Mesenchymal stem cell (in vitro differentiated cells and primary cell): ENCODE measurements around the gene RNF32.
"Not testable (repeated sequence)": the region's sequence is repeated elsewhere in the genome, so short reads cannot be mapped to it uniquely, and the experiment has no call there.

ENCODE experiments used
- DNase-seq: peaks from one replicate; pipeline ENCODE4 v3.0.0-alpha.2; 2013
- H2AFZ ChIP-seq: one replicate; pipeline ENCODE4 v1.6.1; 2013; ENCODE audit warnings: low read depth, mild to moderate bottlenecking, control low read depth, inconsistent platforms, low read length, moderate library complexity
- H2AK5ac ChIP-seq: 2 replicates; pipeline ENCODE4 v1.6.1; 2013; ENCODE audit warnings: low read length, moderate library complexity, mild to moderate bottlenecking, inconsistent platforms; ENCODE audit not compliant: severe bottlenecking
- H2BK120ac ChIP-seq: one replicate; pipeline ENCODE4 v1.6.1; 2013; ENCODE audit warnings: low read depth, mild to moderate bottlenecking, inconsistent platforms, low read length, moderate library complexity
- H2BK12ac ChIP-seq, 2 experiments: one replicate each; pipeline ENCODE4 v1.6.1; 2013; ENCODE audit warnings: inconsistent platforms in 2 of 2, low read length in 2 of 2, mild to moderate bottlenecking in 2 of 2, moderate library complexity in 2 of 2, control low read depth in 1 of 2
- H2BK15ac ChIP-seq: one replicate; pipeline ENCODE4 v1.6.1; 2013; ENCODE audit warnings: mild to moderate bottlenecking, low read depth, inconsistent platforms; ENCODE audit not compliant: poor library complexity, severe bottlenecking
- H2BK5ac ChIP-seq: 2 replicates; pipeline ENCODE4 v1.6.1; 2013; ENCODE audit warnings: low read depth, mild to moderate bottlenecking, low read length, control low read depth, inconsistent platforms; ENCODE audit not compliant: poor library complexity, severe bottlenecking
- H3K14ac ChIP-seq, 2 experiments: one replicate each; pipeline ENCODE4 v1.6.1; 2013; ENCODE audit warnings: inconsistent platforms in 2 of 2, low read length in 2 of 2, control low read depth in 1 of 2, mild to moderate bottlenecking in 1 of 2, moderate library complexity in 1 of 2
- H3K18ac ChIP-seq, 2 experiments: one replicate each; pipeline ENCODE4 v1.6.1; 2013; ENCODE audit warnings: inconsistent platforms in 2 of 2, low read length in 2 of 2, control low read depth in 1 of 2, low read depth in 1 of 2, mild to moderate bottlenecking in 1 of 2
- H3K23ac ChIP-seq, 2 experiments: one replicate each; pipeline ENCODE4 v1.6.1; 2013; ENCODE audit warnings: inconsistent platforms in 2 of 2, low read length in 2 of 2, mild to moderate bottlenecking in 2 of 2, moderate library complexity in 2 of 2, control low read depth in 1 of 2
- H3K27ac ChIP-seq: 2 replicates; pipeline ENCODE4 v1.5.1; 2013; ENCODE audit warnings: mild to moderate bottlenecking, moderate library complexity, low read length, control low read depth, inconsistent platforms; ENCODE audit not compliant: poor library complexity, severe bottlenecking
- H3K27me3 ChIP-seq, 2 experiments: 2 replicates each; pipeline versions ENCODE4 v1.6.1 to v1.7.0; 2013; ENCODE audit warnings: low read length in 2 of 2, mild to moderate bottlenecking in 2 of 2, moderate library complexity in 2 of 2, control low read depth in 1 of 2, inconsistent platforms in 1 of 2; ENCODE audit not compliant: control insufficient read depth in 1 of 2, insufficient read depth in 1 of 2
- H3K36me3 ChIP-seq, 2 experiments: 2 replicates each; pipeline versions ENCODE4 v1.6.1 to v1.7.0; 2013; ENCODE audit warnings: low read length in 2 of 2, control low read depth in 1 of 2, inconsistent platforms in 1 of 2, low read depth in 1 of 2, mild to moderate bottlenecking in 1 of 2; ENCODE audit not compliant: insufficient read depth in 2 of 2, control insufficient read depth in 1 of 2
- H3K4ac ChIP-seq, 2 experiments: one replicate each; pipeline ENCODE4 v1.6.1; 2013; ENCODE audit warnings: inconsistent platforms in 2 of 2, low read length in 2 of 2, mild to moderate bottlenecking in 2 of 2, moderate library complexity in 2 of 2, control low read depth in 1 of 2, low read depth in 1 of 2
- H3K4me1 ChIP-seq: 2 replicates; pipeline ENCODE4 v1.6.1; 2013; ENCODE audit warnings: low read depth, low read length, control low read depth; ENCODE audit not compliant: control insufficient read depth, insufficient read depth
- H3K4me2 ChIP-seq: 2 replicates; pipeline ENCODE4 v1.6.1; 2013; ENCODE audit warnings: low read length, mild to moderate bottlenecking, inconsistent platforms; ENCODE audit not compliant: poor library complexity, severe bottlenecking
- H3K4me3 ChIP-seq, 2 experiments: 2 replicates each; pipeline versions ENCODE4 v1.5.1 to v1.7.0; 2013; ENCODE audit warnings: low read length in 2 of 2, mild to moderate bottlenecking in 2 of 2, control low read depth in 1 of 2, low read depth in 1 of 2; ENCODE audit not compliant: insufficient read depth in 1 of 2
- H3K79me1 ChIP-seq: replicated peaks from 2 replicates; pipeline ENCODE4 v1.6.1; 2013; ENCODE audit warnings: mild to moderate bottlenecking, control low read depth, low read length, inconsistent platforms; ENCODE audit not compliant: poor library complexity, severe bottlenecking
- H3K9ac ChIP-seq: 2 replicates; pipeline ENCODE4 v1.7.0; 2013; ENCODE audit warnings: mild to moderate bottlenecking, low read length, moderate library complexity
- H3K9me3 ChIP-seq: 2 replicates; pipeline ENCODE4 v1.7.0; 2013; ENCODE audit warnings: mild to moderate bottlenecking, low read length; ENCODE audit not compliant: control insufficient read depth
- H4K8ac ChIP-seq: one replicate; pipeline ENCODE4 v1.6.1; 2013; ENCODE audit warnings: inconsistent platforms, mild to moderate bottlenecking, low read length, moderate library complexity
- H4K91ac ChIP-seq: one replicate; pipeline ENCODE4 v1.6.1; 2013; ENCODE audit warnings: mild to moderate bottlenecking, low read length, inconsistent platforms
- whole genome bisulfite sequencing: methylation state at CpG from one replicate; pipeline ENCODE4 v1.1.7; 2013; ENCODE audit warnings: mixed read lengths; 5-methylcytosine and 5-hydroxymethylcytosine counted together

RNF32 gene

DNA sequence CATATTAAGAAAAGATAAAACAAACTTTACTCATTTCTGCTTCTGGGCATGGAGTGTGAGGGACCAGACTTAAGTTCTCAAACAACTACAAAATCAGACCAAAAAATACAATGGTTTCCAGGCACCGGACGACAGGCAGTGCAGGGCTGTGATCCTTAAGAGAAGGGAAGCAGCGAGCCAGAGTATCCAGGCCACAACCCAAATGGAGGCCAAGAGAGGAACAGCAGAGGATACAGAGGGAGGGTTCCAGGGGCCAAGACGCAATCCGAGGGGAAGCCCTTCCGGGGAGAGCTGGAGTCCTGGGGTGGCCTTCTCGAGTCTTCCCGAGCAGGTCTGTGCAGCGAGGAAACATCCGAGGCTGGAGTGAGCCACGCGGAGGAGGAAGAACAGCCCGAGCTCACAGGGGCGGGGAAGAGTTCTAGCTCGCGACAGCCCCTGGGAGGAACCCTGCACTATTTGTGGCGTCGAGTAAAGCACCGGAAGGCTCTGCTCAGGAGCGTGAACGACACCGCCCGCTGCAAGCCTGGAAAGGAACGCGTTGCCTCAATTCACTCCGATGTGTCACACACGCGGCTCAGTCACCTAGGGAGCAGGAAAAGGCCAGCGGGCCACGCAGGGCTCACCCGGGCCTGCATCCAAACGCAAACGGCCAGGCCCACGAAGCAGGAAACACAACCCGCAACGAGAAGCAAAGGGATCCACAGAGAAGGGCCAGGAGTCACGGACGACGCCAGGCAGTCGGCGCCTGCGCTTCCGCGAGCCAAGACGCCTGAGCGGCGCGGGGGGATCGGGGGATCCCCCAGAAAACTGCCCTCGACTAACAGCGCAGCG, 933 bp upstream of the RNF32 start:
- Histone ChIP-seq H3K14ac (peak overlapping the region in 1 of 2 experiments; percentile 6), H4K91ac (peak overlapping the region; percentile 21), H3K4ac (peak overlapping the region; percentile 81 to 88), H3K9ac (peak overlapping the region; percentile 75), H3K23ac (peak overlapping the region in 1 of 2 experiments; percentile 19), H3K4me3 (peak overlapping the region; percentile 86 to 91), H3K27me3 (no peaks in the 10 kb centered on the region), H2BK5ac (no peak overlapping the region), H2BK15ac (no peak overlapping the region), H3K9me3 (no peaks in the 10 kb centered on the region), H2AFZ (peak overlapping the region; percentile 95), H3K36me3 (no peaks in the 10 kb centered on the region), H2BK12ac (peak overlapping the region in 1 of 2 experiments; percentile 22), H3K4me2 (peak overlapping the region; percentile 89), H4K8ac (peak overlapping the region; percentile 99), H3K4me1 (peaks cover 9% of the 10 kb centered on the region), H3K79me1 (peaks cover 16% of the 10 kb centered on the region), H3K18ac (peak overlapping the region; percentile 68 to 84), H2AK5ac (no peak overlapping the region), H2BK120ac (no peak overlapping the region), H3K27ac (no peak overlapping the region)
- WGBS, result 88% methylated on average over 52 of the region's 52 CpGs
- DNase-seq, result no peak

DNA sequence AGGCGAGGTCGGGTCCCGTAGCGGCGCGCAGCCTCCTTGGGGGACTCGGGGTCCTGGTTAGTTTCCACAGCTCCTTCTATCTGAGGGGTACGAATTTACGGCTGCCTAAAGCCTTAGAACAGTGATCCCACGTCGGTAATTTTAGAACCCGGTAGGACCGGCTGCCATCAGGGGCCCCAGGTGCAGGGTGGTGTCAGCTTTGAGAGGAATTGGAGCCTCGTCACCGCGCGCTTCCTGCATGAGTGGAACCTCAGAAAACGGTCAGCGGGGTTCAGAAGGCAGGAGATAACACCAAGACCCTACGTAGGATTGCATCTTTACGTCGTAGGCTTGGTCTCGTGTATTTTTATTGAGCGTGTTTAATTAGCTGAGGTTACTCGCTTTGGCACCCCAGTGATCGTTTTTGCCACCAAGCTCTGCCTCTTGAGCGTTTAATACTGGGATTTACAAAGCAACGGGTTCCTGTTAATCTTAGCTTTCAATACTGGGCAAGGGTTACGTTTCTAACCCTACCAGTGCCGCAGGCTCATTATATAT, 443 bp downstream of the RNF32 start:
- H3K4me3 ChIP-seq, result peak overlapping the region; percentile 86 to 91
- H3K9me3 ChIP-seq, result no peaks in the 10 kb centered on the region
- H2BK120ac ChIP-seq, result peak overlapping the region; percentile 86
- H2AFZ ChIP-seq, result peak overlapping the region; percentile 72
- peaks cover 16% of the 10 kb centered on the region for H3K79me1 ChIP-seq
- peak overlapping the region; percentile 91 for H4K8ac ChIP-seq
- H3K27ac ChIP-seq, result no peak overlapping the region
- peak overlapping the region in 1 of 2 experiments; percentile 71 for H3K14ac ChIP-seq
- H3K9ac ChIP-seq, result peak overlapping the region; percentile 95
- peak overlapping the region; percentile 77 to 90 for H3K4ac ChIP-seq
- H3K23ac ChIP-seq, result peak overlapping the region; percentile 29 to 61
- DNase-seq, result no peak
- peak overlapping the region; percentile 77 for H3K4me2 ChIP-seq
- H3K18ac ChIP-seq, result peak overlapping the region; percentile 94 to 98
- 9% methylated on average over 30 of the region's 30 CpGs for WGBS
- H2BK5ac ChIP-seq, result peak overlapping the region; percentile 79
- peak overlapping the region; percentile 93 for H4K91ac ChIP-seq
- H2BK15ac ChIP-seq, result no peak overlapping the region
- H3K36me3 ChIP-seq, result no peaks in the 10 kb centered on the region
- H2BK12ac ChIP-seq, result no peak overlapping the region
- peaks cover 9% of the 10 kb centered on the region for H3K4me1 ChIP-seq
- H3K27me3 ChIP-seq, result no peaks in the 10 kb centered on the region
- H2AK5ac ChIP-seq, result no peak overlapping the region

DNA sequence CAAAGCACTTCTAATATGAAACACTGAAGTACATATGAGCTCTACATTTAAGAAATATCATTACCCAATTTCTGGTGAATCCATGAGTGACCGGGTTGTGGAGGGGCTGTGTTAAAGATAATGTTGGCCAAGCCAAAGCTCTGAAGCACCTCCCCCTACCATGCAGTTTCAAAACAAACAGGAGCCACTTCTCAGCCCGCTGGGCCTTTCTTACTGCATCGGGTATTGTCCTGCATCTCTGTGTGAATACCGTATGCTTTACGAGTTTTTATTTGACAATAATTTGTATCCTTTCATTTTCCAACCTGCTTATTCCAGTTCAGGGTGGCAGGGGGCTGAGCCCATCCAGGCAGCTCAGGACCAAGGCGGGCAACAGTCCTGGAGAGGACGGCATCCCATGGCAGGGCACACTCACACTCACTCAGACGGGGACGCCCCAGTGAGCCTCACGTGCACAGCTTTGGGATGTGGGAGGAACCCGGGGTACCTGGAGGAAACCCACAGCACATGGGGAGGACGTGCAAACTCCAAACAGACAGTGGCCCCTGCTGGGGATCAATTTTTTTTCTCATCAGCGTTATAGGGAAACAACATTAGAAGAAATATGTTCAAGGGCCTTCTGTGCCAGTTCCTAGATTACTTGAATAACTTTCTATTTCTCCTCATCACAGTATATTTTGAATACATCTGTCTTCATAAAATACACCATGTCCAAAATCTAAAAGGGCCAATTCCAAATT, 1.9 kb downstream of the RNF32 start:
- WGBS, result 90% methylated on average over 13 of the region's 13 CpGs
- no peak overlapping the region for H3K18ac ChIP-seq
- no peak overlapping the region for H3K4ac ChIP-seq
- no peaks in the 10 kb centered on the region for H3K27me3 ChIP-seq
- H3K9ac ChIP-seq, result no peak overlapping the region
- no peak overlapping the region for H3K23ac ChIP-seq
- H3K4me3 ChIP-seq, result no peak overlapping the region
- H3K4me2 ChIP-seq, result no peak overlapping the region
- H4K91ac ChIP-seq, result no peak overlapping the region
- no peaks in the 10 kb centered on the region for H3K36me3 ChIP-seq
- peaks cover 16% of the 10 kb centered on the region for H3K79me1 ChIP-seq
- H3K4me1 ChIP-seq, result peaks cover 9% of the 10 kb centered on the region
- H3K9me3 ChIP-seq, result no peaks in the 10 kb centered on the region
- no peak overlapping the region for H2BK12ac ChIP-seq
- no peak for DNase-seq
- H2BK5ac ChIP-seq, result no peak overlapping the region
- H2AK5ac ChIP-seq, result no peak overlapping the region
- no peak overlapping the region for H3K14ac ChIP-seq
- H3K27ac ChIP-seq, result no peak overlapping the region
- no peak overlapping the region for H2AFZ ChIP-seq
- no peak overlapping the region for H2BK120ac ChIP-seq
- H2BK15ac ChIP-seq, result no peak overlapping the region
- no peak overlapping the region for H4K8ac ChIP-seq

DNA sequence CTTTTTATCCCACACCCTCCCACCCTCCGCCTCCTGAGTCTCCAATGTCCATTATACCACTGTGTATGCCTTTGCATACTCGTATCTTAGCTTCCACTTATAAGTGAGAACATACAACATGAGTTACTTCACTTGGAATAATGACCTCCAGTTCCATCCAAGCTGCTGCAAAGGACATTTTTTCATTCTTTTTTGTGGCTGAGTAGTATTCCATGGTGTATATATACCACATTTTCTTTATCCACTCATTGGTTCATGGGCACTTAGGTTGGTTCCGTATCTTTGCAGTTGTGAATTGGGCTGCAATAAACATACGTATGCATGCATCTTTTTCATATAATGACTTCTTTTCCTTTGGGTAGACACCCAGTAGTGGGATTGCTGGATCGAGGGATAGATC, 6.8 kb downstream of the RNF32 start:
- DNase-seq, H2BK120ac ChIP-seq, H3K9ac ChIP-seq: not testable (repeated sequence)

More for the DNA sequence above, 6.8 kb downstream of the RNF32 start:
- H3K23ac ChIP-seq, H3K9me3 ChIP-seq, H3K4me1 ChIP-seq, H3K36me3 ChIP-seq, H2AFZ ChIP-seq, H2BK15ac ChIP-seq, H4K8ac ChIP-seq, H3K27me3 ChIP-seq, H4K91ac ChIP-seq, H3K18ac ChIP-seq, H3K4me2 ChIP-seq, H2BK5ac ChIP-seq, H3K14ac ChIP-seq, H3K79me1 ChIP-seq, H3K4ac ChIP-seq, H3K27ac ChIP-seq, H2BK12ac ChIP-seq, H3K4me3 ChIP-seq, H2AK5ac ChIP-seq: not testable (repeated sequence)
- WGBS, result 90% methylated on average over 2 of the region's 5 CpGs
